ENCODE measurements around the gene RREB1.
"Not testable (repeated sequence)": the region's sequence is repeated elsewhere in the genome, so short reads cannot be mapped to it uniquely, and the experiment has no call there.

The RREB1 gene

GRCh38 chr6:7147051-7147671 is 39.4 kb downstream of the RREB1 start:
- DNase-seq, result no peak

DNA sequence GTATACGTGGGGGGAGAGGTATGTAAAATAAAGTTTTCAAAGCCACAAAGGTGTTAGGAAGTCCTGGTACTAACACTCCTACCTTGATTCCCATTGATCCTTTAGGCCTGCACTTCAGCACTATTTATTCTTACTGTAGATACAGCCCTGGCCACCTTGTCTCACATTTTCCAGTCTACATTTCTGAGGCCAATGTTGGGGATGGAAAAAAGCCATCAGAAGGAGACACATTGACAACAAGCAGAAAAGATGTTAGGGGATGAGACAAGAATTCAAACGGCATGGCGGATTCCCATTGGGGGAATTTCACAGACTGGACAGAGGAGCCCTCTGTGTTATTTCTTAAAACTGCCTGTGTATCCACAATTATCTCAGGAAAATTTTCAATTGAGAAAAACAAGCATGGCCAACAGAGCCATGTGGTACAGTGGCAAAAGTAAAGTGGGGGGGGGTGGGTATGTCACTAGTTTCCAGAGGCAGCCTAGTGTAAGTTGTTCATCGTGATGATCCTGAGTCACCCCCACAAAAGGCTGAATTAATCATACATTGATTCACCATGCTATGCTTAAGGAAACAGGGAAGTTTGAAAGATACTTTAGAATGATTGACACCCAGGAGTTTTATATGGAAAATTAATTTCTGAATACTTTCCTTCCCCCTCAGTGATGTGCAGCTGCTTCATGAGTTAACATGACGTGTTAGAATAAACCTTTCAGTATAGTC is 40.5 kb downstream of the RREB1 start:
- DNase-seq, result peak; percentile 90

DNA sequence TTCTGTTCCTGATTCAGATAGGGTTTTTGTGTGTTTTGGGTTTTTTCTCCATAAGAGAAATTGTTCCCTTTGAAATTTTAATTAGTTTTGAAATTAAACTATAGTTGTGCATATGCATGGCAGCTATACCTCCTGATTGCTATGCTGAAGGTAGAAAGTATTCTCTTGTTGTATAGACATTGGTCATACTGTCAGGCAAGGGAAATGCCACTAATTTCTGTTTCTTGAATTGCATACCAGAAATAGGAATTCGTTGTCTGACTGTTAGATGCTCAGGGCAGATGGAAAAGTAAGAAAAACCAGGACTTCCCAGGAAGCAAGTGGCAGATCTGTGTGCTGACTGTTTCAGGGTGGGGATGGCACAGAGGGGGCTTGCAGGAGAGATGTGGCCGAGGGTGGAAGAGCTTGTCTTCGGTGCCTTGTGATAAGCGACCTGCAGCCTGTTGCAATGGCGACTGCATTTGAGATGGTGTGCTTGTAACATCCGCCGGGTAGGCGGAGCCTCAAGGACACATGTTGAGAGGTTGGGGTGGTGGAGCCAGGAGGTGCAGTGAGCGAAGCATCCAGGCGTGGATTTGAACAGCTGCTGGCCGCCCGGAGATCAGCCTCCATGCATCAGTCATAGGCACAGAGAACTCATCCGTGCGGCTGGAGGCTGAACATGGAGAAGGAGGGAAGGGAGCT is 42.8 kb downstream of the RREB1 start:
- no peak for DNase-seq

GRCh38 chr6:7151381-7151780 is 43.6 kb downstream of the RREB1 start:
- no peak for DNase-seq

DNA sequence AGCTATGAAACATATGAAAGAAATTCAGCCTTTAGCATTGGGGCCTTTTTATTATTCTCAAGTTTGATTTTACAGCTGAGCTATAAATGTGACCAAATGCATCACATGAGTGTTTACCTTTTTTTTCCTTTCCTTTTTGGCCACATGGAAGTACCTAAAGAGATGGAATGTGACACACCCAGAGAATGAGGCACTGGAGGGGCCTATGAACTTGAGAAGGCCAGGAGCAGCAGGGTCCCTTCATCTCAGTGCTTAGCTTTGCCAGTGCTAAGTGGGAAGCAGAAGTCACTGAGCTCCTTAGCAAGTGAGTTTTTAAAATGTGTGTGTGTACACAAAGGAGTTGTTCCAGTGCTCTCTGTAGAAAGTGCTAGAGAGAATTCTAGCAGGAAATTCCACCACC is 44.7 kb downstream of the RREB1 start:
- no peak for DNase-seq

DNA sequence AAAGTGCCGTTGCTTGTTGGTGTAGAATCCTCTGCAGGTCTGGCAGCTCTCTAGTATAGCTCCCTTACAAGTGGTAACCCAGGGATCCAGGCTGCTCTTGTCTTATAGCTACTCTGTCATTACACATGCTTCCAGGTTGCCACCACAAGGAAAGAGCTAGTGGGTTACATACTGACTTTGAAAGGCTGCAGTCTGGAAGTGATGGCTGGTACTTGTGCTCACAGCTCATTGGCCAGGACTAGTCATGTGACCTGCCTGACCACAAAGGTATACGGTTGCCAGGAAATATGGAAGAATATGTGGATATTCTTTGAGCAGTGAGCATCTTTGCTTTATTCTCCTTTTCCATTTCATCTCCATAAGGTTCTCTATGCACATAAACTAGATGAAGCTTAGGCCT is 46.0 kb downstream of the RREB1 start:
- no peak for DNase-seq

DNA sequence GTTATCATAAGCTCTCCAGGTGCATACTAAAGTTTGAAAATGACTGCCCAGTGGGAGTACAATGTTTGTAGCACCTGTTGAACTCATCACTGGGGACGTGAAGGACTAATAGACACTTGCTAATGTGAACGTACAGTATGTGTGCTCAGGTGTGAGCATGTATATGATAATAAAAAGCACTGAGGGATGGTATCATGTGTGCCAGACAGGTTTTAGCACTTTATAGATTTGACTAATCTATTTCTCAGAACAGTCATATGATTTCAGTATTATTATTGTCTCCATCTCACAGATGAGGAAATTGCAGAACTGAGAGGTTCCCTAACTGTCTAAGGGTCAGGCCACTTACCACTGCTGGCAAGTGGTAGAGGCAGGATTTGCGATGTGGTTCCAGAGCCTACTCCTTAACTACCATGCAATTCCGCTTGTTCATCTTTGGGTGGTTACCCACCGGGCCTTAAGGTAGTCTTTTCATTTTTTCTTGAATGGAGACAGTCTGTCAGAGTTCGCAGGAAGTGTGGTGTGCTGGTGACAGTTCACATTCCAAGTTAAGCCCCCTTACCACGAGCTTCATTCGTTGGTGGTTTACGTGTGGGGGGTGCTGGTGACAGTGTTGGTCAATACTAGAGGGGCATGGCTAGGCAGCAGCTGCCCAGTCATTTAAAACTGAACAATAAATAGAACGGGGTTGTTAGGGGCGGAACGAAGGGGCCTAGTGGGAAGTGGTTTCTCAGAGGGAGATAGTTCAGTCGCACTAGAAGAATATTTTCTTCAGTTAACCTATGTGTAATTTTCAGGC is 46.8 kb downstream of the RREB1 start:
- DNase-seq, result no peak

- DNase-seq, result no peak
Measured at GRCh38 chr6:7155871-7156579, 48.3 kb downstream of the RREB1 start.

- DNase-seq, result peak; percentile 85
Measured at GRCh38 chr6:7156643-7157278, 49.0 kb downstream of the RREB1 start.

DNA sequence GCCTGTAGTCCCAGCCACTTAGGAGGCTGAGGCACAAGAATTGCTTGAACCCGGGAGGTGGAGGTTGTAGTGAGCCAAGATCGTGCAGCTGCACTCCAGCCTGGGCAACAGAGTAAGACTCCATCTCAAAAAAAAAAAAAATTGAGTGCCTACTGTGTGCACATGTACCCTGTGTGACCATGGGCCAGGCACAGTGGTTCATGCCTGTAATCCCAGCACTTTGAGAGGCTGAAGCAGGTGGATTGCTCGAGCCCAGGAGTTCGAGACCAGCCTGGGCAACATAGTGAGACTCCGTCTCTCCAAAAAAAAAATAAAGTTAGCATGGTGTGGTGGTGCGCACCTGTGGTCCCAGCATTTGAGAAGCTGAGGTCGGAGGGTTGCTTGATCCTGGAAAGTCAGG is 49.5 kb downstream of the RREB1 start:
- not testable (repeated sequence) for DNase-seq

- DNase-seq, result no peak
Measured at GRCh38 chr6:7157752-7158616, 50.2 kb downstream of the RREB1 start.

GRCh38 chr6:7159790-7160525 is 52.2 kb downstream of the RREB1 start:
- no peak for DNase-seq

GRCh38 chr6:7161253-7161623 is 53.5 kb downstream of the RREB1 start:
- DNase-seq, result no peak

GRCh38 chr6:7161845-7162244 is 54.1 kb downstream of the RREB1 start:
- no peak for DNase-seq

- DNase-seq, result no peak
Measured at GRCh38 chr6:7163661-7164071, 55.9 kb downstream of the RREB1 start.

- no peak for DNase-seq
Measured at GRCh38 chr6:7164536-7165001, 56.8 kb downstream of the RREB1 start.

- DNase-seq, result no peak
Measured at GRCh38 chr6:7165002-7165889, 57.5 kb downstream of the RREB1 start.

DNA sequence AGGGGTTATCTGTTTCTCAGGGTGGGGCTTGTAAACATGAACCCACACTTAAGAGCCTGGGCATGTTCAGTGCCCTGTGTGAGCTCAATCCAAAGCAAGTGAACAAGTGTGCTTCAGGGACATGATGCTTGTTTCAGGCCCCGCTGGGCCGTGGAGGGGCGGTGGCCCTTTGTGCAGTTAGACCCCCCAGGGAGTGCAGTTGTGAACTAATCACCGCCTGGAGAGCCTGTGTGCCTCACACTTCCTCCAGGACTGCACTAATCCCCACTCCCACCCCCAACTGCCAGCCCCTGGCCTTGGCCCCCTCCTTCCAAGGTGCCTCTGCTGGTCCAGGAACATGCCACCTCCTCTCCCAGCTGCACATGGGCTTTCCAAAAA is 58.1 kb downstream of the RREB1 start:
- no peak for DNase-seq
